Activated naive CD4-positive, alpha-beta T cell treated with anti-CD3 and anti-CD28 coated beads, Interleukin-2, amount 50 U/mL, for 24 hours (primary cell): ENCODE measurements around the gene BTBD6.
A peak's percentile ranks its signal among the peaks of the same experiment; 100 is the strongest.

Experiments used
- H3K27ac Mint-ChIP-seq: one replicate; pipeline ENCODE4 v1.8.0; 2021; ENCODE audit warnings: mild to moderate bottlenecking, mixed read lengths
- H3K27me3 Mint-ChIP-seq: one replicate; pipeline ENCODE4 v1.8.0; 2021; ENCODE audit warnings: mixed read lengths
- H3K36me3 Mint-ChIP-seq: one replicate; pipeline ENCODE4 v1.8.0; 2021; ENCODE audit warnings: mixed read lengths
- H3K4me1 Mint-ChIP-seq: one replicate; pipeline ENCODE4 v1.8.0; 2021; ENCODE audit warnings: mixed read lengths
- H3K4me3 Mint-ChIP-seq: one replicate; pipeline ENCODE4 v1.8.0; 2021; ENCODE audit warnings: mild to moderate bottlenecking, mixed read lengths
- H3K9me3 Mint-ChIP-seq: one replicate; pipeline ENCODE4 v1.8.0; 2021; ENCODE audit warnings: mixed read lengths

The BTBD6 gene

DNA sequence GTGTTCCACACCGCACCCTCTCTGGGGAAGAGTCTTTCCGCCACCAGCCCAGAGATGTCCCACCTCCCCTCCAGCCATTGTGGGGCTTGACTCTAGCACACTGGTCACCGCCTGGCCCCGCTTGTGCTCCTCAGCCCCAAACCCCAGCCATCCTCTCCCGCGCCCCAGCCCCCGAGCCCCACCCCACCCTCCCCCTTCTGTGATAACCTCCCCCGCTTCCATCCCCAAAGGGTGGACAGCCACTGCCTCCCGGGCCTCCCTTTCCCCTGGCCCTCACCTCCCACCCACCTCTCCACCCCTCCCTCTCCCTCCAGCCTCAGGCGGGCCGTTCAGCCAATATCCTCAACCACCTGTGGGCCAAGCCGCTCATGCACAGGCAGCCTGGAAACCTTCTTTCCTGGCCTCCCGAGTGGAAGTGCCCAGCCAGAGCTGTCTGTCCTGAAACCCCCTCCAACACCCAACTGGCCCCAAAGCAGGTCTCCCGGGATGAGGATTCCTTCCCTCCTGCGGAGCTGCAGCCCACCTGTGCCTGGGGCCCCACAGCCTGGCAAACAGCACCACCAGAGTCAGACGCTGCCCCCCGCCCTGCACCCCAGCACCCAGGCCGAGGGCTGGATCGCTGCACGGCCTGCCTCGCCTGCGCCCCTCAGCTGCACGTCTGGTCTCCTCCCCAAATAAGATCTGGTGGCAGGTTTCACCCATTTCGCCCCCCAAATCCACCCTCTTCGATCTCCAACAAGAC is 40.2 kb upstream of the BTBD6 start:
- no peaks in the 10 kb centered on the region for H3K9me3 Mint-ChIP-seq
- no peaks in the 10 kb centered on the region for H3K27me3 Mint-ChIP-seq
- no peaks in the 10 kb centered on the region for H3K4me1 Mint-ChIP-seq
- H3K36me3 Mint-ChIP-seq: no peaks in the 10 kb centered on the region
- H3K4me3 Mint-ChIP-seq: no peak overlapping the region
- H3K27ac Mint-ChIP-seq: peak overlapping the region; percentile 51

DNA sequence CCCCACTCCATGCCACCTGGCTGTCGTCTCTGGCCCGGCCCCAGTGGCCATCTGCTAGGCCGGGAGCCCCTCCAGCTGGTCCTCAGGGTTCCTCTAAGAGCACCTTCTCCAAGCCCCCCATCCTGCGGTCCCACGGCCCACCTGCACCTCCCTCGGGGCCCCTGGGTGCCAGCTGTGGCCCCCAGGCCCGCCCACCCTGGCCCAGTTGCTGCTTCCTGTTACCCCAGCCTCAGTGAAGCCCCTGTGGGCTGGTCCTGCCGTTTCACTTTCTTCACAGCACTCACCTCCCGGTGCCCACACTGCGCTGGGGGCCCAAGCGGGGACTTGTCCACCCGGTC is 39.6 kb upstream of the BTBD6 start:
- Mint-ChIP-seq H3K27ac (peak overlapping the region; percentile 51), H3K4me3 (no peak overlapping the region), H3K27me3 (no peaks in the 10 kb centered on the region), H3K36me3 (no peaks in the 10 kb centered on the region), H3K4me1 (no peaks in the 10 kb centered on the region), H3K9me3 (no peaks in the 10 kb centered on the region)

DNA sequence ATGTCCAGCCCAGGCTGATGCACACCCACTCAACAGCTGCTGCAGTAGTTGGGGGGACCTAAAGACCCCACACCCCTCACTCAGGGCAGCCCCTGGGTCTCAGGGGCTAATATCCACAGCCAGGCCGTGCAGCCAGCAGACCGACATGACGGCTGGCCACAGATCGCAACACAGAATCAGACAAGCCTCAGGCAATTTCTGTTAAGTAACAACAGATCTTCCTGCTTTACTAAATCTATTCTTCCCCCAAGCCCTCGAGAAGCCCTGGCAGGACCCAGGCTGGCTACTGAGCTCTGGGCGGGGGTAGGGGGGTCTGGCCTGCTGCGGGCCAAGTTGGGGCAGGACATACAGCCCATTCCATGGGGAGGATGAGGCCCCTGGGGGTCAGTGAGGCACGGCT is 39.2 kb upstream of the BTBD6 start:
- Mint-ChIP-seq H3K4me1 (no peaks in the 10 kb centered on the region), H3K27ac (no peak overlapping the region), H3K9me3 (no peaks in the 10 kb centered on the region), H3K4me3 (no peak overlapping the region), H3K36me3 (no peaks in the 10 kb centered on the region), H3K27me3 (no peaks in the 10 kb centered on the region)

DNA sequence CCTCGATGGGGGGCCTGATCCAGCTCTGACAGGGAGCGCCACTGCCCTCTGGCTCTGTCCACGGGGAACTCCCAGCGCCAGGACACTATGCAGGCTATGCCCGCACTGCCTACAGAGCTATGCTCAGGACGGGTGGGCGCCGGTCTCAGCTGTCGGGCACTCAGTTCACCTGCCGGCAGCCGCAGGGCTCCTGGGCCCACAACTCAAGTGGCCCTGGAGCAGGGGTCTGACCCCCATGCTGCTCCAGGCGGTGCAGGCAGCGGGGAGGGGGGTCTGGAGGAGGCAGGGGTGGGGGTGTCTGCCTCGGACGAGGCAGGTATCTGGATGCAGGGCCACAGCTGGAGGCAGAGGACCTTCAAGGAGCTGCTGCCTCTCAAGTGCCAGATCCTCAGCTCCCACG is 38.7 kb upstream of the BTBD6 start:
- Mint-ChIP-seq H3K4me3 (no peak overlapping the region), H3K27me3 (no peaks in the 10 kb centered on the region), H3K9me3 (no peaks in the 10 kb centered on the region), H3K36me3 (no peaks in the 10 kb centered on the region), H3K4me1 (no peaks in the 10 kb centered on the region), H3K27ac (no peak overlapping the region)

DNA sequence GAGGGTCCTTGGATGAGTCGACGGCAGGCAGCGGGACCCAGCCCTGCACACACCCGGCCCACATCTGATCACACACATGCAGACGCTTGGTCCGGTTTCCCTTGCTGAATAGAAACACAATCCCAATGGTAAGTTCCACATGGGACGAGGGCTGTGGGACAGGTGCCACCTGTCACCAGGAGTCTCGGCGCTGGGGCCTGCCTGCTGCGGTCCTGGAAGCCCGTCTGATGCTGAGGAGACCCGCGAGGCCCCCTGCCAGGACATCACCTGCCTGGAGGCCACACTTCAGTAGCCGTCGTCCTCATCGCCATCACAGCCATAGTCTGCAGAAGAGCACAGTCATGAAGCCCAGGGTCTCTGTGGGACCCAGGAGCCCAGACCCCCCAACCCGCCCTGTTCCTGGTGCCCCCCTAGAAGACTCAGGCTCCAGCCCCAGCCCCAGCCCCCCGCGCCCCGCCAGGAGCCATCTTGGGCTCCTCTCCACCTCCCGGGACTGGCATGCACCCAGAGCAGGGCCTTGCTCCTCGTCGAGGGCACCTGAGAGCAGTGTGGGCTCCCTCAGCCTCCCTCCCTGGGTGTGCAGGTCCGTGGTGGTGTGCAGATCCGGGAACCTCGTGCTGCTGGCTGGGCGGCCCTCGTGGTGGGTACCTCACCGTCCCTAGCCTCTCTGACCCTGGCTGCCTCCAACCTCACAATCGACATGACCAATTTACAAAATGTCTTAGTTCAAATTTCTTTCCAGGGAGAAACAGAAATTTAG is 37.9 kb upstream of the BTBD6 start:
- no peaks in the 10 kb centered on the region for H3K36me3 Mint-ChIP-seq
- no peaks in the 10 kb centered on the region for H3K27me3 Mint-ChIP-seq
- H3K27ac Mint-ChIP-seq: no peak overlapping the region
- H3K4me3 Mint-ChIP-seq: no peak overlapping the region
- no peaks in the 10 kb centered on the region for H3K9me3 Mint-ChIP-seq
- no peaks in the 10 kb centered on the region for H3K4me1 Mint-ChIP-seq

DNA sequence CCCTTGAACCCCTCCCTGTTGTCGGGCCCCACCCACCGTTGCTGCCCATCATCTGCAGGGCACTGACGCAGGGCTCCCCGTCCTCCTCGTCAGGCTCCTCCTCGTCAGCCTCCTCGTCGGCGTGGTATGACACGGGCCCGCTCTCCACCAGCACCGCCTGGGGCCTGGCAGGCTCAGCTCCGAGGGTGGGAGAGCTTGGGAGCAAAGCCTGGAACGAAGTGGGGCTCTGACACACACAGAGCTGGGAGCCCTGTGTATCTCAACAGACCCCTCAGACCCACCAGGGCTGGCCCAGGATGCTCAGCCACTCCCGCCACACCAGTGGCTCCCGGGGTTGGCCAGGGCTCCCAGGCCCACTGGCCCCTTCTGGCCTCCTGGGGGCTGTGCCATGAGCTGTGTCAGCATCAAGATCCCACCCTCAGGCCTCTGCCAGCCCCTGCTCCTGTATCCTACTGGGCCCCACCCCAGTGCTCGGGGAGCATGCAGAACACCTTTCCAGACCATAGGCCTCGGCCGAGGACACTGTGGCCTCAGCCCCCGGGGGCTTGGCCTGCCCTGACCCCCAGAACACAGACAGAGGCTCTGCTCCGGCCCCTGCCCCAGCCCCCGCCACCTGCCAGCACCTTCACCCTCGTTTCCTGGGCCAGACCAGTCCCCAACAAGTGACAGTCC is 37.1 kb upstream of the BTBD6 start:
- no peaks in the 10 kb centered on the region for H3K4me1 Mint-ChIP-seq
- H3K27me3 Mint-ChIP-seq: no peaks in the 10 kb centered on the region
- H3K27ac Mint-ChIP-seq: no peak overlapping the region
- no peak overlapping the region for H3K4me3 Mint-ChIP-seq
- H3K9me3 Mint-ChIP-seq: no peaks in the 10 kb centered on the region
- H3K36me3 Mint-ChIP-seq: no peaks in the 10 kb centered on the region

DNA sequence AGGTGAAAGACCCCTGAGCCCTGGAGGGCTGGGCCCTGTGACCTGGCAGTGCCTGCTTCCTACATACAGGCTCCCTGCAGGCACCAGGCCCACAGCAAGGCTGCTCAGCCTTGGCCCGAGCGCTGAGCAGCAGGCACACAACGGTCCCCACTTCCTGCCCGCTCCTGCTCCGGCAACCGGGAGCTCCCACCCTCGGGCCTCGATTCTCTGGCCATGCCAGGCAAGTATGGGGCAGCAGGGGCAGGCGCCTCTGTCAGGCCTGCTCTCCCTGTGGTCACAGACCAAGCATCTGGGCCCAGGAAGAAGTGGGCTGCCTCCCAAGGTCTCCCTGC is 36.6 kb upstream of the BTBD6 start:
- H3K27ac Mint-ChIP-seq: no peak overlapping the region
- no peaks in the 10 kb centered on the region for H3K4me1 Mint-ChIP-seq
- no peaks in the 10 kb centered on the region for H3K9me3 Mint-ChIP-seq
- H3K36me3 Mint-ChIP-seq: no peaks in the 10 kb centered on the region
- no peak overlapping the region for H3K4me3 Mint-ChIP-seq
- H3K27me3 Mint-ChIP-seq: no peaks in the 10 kb centered on the region

DNA sequence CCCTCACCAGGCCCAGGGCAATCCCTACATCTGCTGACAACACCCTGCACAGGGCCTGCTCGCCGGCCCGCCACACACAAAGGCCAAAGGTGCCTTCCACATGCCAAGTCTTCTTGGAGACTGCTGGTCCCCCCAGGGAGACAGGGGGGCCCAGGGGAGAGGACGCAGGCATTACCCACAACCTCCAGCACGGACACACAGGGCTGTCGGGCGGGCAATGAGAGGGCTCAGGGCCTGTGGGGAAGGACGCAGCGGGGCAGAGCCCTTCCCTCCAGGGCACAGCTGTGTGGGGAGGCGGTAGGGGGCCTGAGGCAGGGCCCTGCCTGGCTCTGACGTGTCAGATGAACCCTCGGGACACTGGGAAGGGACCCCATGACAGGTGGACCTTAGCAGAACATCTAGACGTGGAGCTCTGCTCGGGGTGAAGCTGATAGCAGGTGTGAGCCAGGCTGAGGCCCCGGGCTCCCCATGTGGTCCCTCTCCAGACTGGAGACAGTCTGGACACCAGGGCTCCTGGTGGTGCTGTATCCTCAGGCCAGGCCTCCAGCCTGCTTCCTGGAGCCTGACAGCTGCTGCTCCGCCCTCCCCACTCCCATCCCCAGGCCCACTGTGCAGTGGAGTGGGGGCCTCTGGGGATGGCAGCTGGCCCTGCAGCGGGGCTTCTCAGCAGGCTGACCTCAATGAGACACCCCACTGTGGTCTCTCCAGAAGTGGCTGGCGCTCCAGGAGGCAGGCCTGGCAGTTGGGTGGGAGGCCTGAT is 35.6 kb upstream of the BTBD6 start:
- Mint-ChIP-seq H3K27me3 (no peaks in the 10 kb centered on the region), H3K36me3 (no peaks in the 10 kb centered on the region), H3K4me3 (no peak overlapping the region), H3K9me3 (no peaks in the 10 kb centered on the region), H3K4me1 (no peaks in the 10 kb centered on the region), H3K27ac (no peak overlapping the region)

DNA sequence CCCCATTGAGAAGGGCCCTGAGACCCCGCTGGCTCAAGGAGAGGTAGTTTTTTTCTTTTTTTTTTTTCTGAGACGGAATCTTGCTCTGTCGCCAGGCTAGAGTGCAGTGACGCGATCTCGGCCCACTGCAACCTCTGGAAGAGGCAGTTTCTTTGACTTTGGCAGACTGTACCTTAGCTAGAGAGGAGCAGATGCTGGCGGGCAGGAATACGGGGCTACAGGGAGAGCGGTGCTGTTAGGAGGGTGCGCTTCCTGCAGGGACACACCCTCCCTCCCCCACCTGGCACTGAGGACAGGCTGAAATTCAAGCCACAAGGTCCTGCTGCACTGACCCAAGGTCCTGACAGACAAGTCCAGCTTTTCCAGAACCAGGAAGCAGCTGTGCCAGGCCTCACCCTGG is 35.0 kb upstream of the BTBD6 start:
- no peaks in the 10 kb centered on the region for H3K27me3 Mint-ChIP-seq
- H3K27ac Mint-ChIP-seq: no peak overlapping the region
- H3K4me1 Mint-ChIP-seq: no peaks in the 10 kb centered on the region
- no peaks in the 10 kb centered on the region for H3K36me3 Mint-ChIP-seq
- no peak overlapping the region for H3K4me3 Mint-ChIP-seq
- H3K9me3 Mint-ChIP-seq: no peaks in the 10 kb centered on the region

DNA sequence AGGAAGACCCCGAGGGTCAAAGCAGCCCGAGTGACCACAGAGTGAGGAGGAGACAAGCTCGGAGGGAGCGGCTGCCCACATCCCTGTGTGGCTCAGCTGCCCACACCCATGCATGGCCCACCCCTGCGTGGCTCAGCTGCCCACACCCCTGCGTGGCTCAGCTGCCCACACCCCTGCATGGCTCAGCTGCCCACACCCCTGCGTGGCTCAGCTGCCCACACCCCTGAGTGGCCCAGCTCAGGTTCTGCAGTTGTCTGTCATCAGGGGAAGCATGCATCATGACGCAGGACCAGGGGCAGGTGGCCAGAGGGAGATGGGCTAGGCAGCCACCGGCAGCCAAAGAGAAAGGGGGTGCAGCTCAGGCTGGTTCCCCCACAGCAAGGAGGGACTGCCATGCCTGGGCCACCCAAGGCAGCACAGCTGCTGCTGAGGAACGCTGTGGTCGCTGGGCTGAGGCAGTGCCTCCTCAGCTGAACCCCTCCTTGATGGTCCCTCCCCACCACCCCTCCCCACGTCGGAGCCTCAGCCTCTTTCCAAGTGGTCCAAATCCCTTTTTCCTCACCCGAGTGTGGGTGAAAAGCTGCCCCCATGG is 33.9 kb upstream of the BTBD6 start:
- Mint-ChIP-seq H3K4me3 (no peak overlapping the region), H3K9me3 (no peaks in the 10 kb centered on the region), H3K27me3 (no peaks in the 10 kb centered on the region), H3K4me1 (no peaks in the 10 kb centered on the region), H3K27ac (no peak overlapping the region), H3K36me3 (no peaks in the 10 kb centered on the region)

DNA sequence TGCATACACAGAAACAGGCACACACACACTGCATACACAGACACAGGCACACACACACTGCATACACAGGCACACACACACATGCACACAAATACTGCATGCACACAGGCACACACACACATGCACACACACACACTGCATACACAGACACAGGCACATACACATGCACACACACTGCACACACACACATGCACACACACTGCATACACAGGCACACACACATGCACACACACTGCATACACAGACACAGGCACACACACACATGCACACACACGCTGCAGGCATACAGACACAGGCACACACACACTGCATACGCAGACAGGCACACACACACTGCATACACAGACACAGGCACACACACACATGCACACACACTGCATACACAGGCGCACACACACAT is 32.7 kb upstream of the BTBD6 start:
- no peaks in the 10 kb centered on the region for H3K27me3 Mint-ChIP-seq
- no peak overlapping the region for H3K27ac Mint-ChIP-seq
- no peak overlapping the region for H3K4me3 Mint-ChIP-seq
- H3K9me3 Mint-ChIP-seq: no peaks in the 10 kb centered on the region
- H3K36me3 Mint-ChIP-seq: no peaks in the 10 kb centered on the region
- no peaks in the 10 kb centered on the region for H3K4me1 Mint-ChIP-seq

DNA sequence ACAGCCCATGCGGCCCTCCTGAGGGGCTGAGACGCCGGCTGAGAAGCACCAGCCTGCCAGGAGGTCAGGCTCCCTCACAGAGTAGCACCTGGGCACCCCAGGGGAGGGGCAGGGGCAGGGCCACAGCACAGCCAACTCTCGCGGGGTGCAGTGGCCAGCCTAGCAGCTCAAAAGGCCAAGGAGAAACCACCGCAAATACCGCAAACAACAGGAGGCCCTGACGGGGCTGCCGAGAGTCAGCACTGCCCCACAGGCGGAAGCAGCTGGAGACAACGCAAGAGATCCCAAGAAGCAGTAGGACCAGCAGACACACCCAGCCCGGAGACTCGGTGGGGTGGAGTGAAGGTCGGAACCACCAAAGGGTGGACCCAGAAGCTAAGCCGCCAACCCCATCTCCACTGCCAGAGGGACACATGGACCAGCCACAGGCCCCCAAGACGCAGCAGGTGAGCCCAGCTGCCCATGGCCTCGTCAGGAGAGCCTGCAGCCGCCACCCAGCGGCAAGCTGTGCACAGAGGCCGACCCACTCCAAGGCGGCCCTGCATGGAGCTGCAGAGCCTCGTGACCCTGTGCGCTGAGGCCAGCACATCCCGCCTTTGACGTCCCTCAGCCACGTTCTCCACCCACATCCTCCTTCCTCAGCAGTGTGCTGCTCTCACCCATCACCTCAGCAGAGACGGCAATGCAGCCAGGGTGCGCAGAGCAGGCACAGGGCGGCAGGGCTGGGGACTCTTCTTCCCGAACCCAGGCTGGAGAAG is 31.7 kb upstream of the BTBD6 start:
- no peaks in the 10 kb centered on the region for H3K27me3 Mint-ChIP-seq
- no peak overlapping the region for H3K27ac Mint-ChIP-seq

DNA sequence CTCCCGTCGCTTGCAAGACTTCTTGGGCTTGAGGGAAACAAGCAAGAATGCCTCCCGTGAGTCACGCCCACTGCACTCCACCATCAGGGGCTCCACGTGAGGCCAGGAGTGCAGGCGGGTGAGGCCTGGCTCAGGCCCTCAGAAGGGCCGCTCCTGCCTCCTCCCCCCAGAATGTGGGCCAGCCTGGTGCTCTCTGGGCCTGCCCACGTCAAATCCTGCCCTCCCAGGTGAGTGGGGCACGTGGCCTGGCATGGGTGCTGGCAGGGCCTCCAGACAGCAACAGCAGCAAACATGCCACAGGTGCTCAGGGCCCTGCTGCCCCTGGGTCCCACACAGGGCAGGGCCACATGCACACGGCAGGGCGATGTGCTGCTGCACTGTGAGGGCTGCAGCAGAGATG is 30.6 kb upstream of the BTBD6 start:
- H3K27ac Mint-ChIP-seq: no peak overlapping the region
- peaks cover 5% of the 10 kb centered on the region for H3K36me3 Mint-ChIP-seq
- H3K27me3 Mint-ChIP-seq: no peaks in the 10 kb centered on the region
- H3K4me1 Mint-ChIP-seq: no peaks in the 10 kb centered on the region
- H3K4me3 Mint-ChIP-seq: no peak overlapping the region
- H3K9me3 Mint-ChIP-seq: no peaks in the 10 kb centered on the region

More for the DNA sequence above, 31.7 kb upstream of the BTBD6 start:
- no peaks in the 10 kb centered on the region for H3K4me1 Mint-ChIP-seq
- no peaks in the 10 kb centered on the region for H3K36me3 Mint-ChIP-seq
- H3K9me3 Mint-ChIP-seq: no peaks in the 10 kb centered on the region
- no peak overlapping the region for H3K4me3 Mint-ChIP-seq

DNA sequence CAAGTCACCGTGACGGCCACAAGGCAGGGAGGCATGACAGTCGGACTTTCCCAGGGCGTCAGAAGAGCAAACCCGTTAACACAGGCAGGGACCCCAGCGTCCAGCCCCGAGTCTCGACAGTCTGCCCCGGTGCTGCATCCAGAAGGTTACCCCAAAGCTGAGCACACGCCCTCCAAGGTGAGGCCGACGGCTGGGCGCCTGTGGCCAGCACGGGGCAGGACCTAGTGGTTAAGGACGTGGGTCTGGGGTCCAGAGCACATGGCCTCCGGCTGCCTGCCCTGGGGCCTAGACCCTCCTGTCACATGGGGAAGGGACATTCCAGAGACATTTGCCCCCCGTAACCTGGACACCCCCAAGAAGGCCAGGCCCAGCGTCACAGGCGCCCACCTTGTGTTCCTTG is 29.7 kb upstream of the BTBD6 start:
- no peaks in the 10 kb centered on the region for H3K27me3 Mint-ChIP-seq
- no peak overlapping the region for H3K4me3 Mint-ChIP-seq
- H3K9me3 Mint-ChIP-seq: no peaks in the 10 kb centered on the region
- H3K36me3 Mint-ChIP-seq: peaks cover 5% of the 10 kb centered on the region
- H3K27ac Mint-ChIP-seq: no peak overlapping the region
- H3K4me1 Mint-ChIP-seq: no peaks in the 10 kb centered on the region

DNA sequence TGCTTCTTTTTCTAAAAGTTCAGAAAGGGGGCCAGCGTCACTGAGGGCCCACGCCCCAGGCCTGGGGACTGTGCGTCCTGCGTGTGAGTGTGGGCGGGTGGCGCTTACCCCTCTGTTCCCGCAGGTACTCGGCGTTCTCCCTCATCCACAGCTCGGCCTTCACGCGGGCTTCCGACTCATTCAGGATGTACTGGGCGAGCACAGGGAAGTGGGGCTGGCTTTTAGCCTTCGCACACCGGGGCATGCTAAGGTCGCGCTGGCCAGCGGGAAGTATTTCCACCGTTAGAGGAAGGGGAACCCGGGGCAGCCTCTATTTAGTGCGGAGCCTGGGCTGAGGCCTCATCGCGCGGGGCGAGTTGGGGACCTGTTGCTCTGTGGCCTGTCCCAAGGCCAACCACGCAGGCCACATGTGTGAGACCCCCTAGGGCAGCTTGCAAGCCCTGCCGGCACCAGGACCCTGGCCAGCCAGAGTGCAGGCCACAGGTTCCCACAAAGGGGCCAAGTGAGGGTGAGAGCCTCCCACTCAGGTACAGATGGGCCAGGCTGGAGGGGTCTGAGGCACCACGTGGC is 29.2 kb upstream of the BTBD6 start:
- H3K27me3 Mint-ChIP-seq: no peaks in the 10 kb centered on the region
- H3K4me3 Mint-ChIP-seq: no peak overlapping the region
- H3K36me3 Mint-ChIP-seq: peaks cover 5% of the 10 kb centered on the region
- H3K4me1 Mint-ChIP-seq: no peaks in the 10 kb centered on the region
- H3K9me3 Mint-ChIP-seq: no peaks in the 10 kb centered on the region
- H3K27ac Mint-ChIP-seq: no peak overlapping the region
